ENCODE results near the gene TMEM255B.

GRCh38 chr13:113811081-113811928, 52.3 kb downstream of the TMEM255B start:
- TF ChIP-seq CTCF (IDR thresholded peaks at IDR 0.05) (no peak), EZH2 (IDR thresholded peaks at IDR 0.05) (no peak), EZH2phosphoT487 (IDR thresholded peaks at IDR 0.05) (no peak)

Data from neural progenitor cell (in vitro differentiated cells).